ENCODE results near the gene LRRC42.
"Not testable (repeated sequence)": the region's sequence is repeated elsewhere in the genome, so short reads cannot be mapped to it uniquely, and the experiment has no call there.

LRRC42 gene

GRCh38 chr1:53968125-53968513 is 22.0 kb downstream of the LRRC42 start:
- DNase-seq = no peak
- H3K27me3 Mint-ChIP-seq = no peaks in the 10 kb centered on the region
- no peaks in the 10 kb centered on the region for H3K9me3 Mint-ChIP-seq
- H3K4me1 Mint-ChIP-seq = no peaks in the 10 kb centered on the region
- H3K36me3 Mint-ChIP-seq (ENCODE audit: low read depth) = peaks cover 39% of the 10 kb centered on the region
- no peak overlapping the region for H3K27ac Mint-ChIP-seq
- H3K4me3 Mint-ChIP-seq = no peak overlapping the region
- ATAC-seq = no peak

- H3K4me3 Mint-ChIP-seq, H3K9me3 Mint-ChIP-seq, DNase-seq, H3K27ac Mint-ChIP-seq, H3K27me3 Mint-ChIP-seq, ATAC-seq, H3K4me1 Mint-ChIP-seq: not testable (repeated sequence)
- H3K36me3 Mint-ChIP-seq (ENCODE audit: low read depth) = peaks cover 35% of the 10 kb centered on the region
These were observed 23.2 kb downstream of the LRRC42 start for GRCh38 chr1:53969323-53969722.

GRCh38 chr1:53971718-53972117 is 25.6 kb downstream of the LRRC42 start:
- Mint-ChIP-seq H3K27me3 (no peaks in the 10 kb centered on the region), H3K4me1 (no peaks in the 10 kb centered on the region), H3K27ac (no peak overlapping the region), H3K9me3 (no peaks in the 10 kb centered on the region), H3K4me3 (no peak overlapping the region), H3K36me3 (ENCODE audit: low read depth) (peaks cover 29% of the 10 kb centered on the region)
- DNase-seq (no peak), ATAC-seq (no peak)

- peaks cover 2% of the 10 kb centered on the region for H3K27me3 Mint-ChIP-seq
- H3K27ac Mint-ChIP-seq = no peak overlapping the region
- no peak for DNase-seq
These were observed 29.7 kb downstream of the LRRC42 start for GRCh38 chr1:53975861-53976260.

GRCh38 chr1:53979712-53980450 is 33.7 kb downstream of the LRRC42 start:
- Mint-ChIP-seq H3K27ac (no peak overlapping the region), H3K4me1 (no peaks in the 10 kb centered on the region), H3K4me3 (no peak overlapping the region), H3K27me3 (peaks cover 7% of the 10 kb centered on the region), H3K9me3 (no peaks in the 10 kb centered on the region), H3K36me3 (ENCODE audit: low read depth) (peaks cover 1% of the 10 kb centered on the region)
- ATAC-seq (no peak), DNase-seq (no peak)

More at GRCh38 chr1:53975861-53976260, 29.7 kb downstream of the LRRC42 start:
- H3K36me3 Mint-ChIP-seq (ENCODE audit: low read depth) = peaks cover 10% of the 10 kb centered on the region
- no peaks in the 10 kb centered on the region for H3K9me3 Mint-ChIP-seq
- no peak overlapping the region for H3K4me3 Mint-ChIP-seq
- no peak for ATAC-seq
- H3K4me1 Mint-ChIP-seq = no peaks in the 10 kb centered on the region

GRCh38 chr1:53981220-53981619 is 35.1 kb downstream of the LRRC42 start:
- DNase-seq (no peak), ATAC-seq (no peak)
- Mint-ChIP-seq H3K36me3 (ENCODE audit: low read depth) (no peaks in the 10 kb centered on the region), H3K27ac (no peak overlapping the region), H3K4me3 (no peak overlapping the region), H3K4me1 (peaks cover 2% of the 10 kb centered on the region), H3K27me3 (peaks cover 7% of the 10 kb centered on the region), H3K9me3 (no peaks in the 10 kb centered on the region)

- Mint-ChIP-seq H3K27me3 (peaks cover 7% of the 10 kb centered on the region), H3K36me3 (ENCODE audit: low read depth) (no peaks in the 10 kb centered on the region), H3K27ac (no peak overlapping the region), H3K9me3 (no peaks in the 10 kb centered on the region), H3K4me1 (peaks cover 10% of the 10 kb centered on the region), H3K4me3 (no peak overlapping the region)
- DNase-seq (no peak), ATAC-seq (no peak)
These were observed 36.0 kb downstream of the LRRC42 start for GRCh38 chr1:53982034-53982762.

GRCh38 chr1:53982763-53983104 is 36.6 kb downstream of the LRRC42 start:
- no peaks in the 10 kb centered on the region for H3K36me3 Mint-ChIP-seq (ENCODE audit: low read depth)
- H3K27me3 Mint-ChIP-seq = peaks cover 7% of the 10 kb centered on the region
- H3K4me3 Mint-ChIP-seq = no peak overlapping the region
- DNase-seq (no peak), ATAC-seq (no peak)
- no peaks in the 10 kb centered on the region for H3K9me3 Mint-ChIP-seq
- H3K27ac Mint-ChIP-seq = no peak overlapping the region
- peaks cover 11% of the 10 kb centered on the region for H3K4me1 Mint-ChIP-seq

GRCh38 chr1:53984726-53985125 is 38.6 kb downstream of the LRRC42 start:
- H3K4me3 Mint-ChIP-seq = no peak overlapping the region
- ATAC-seq = no peak
- H3K27ac Mint-ChIP-seq = no peak overlapping the region
- H3K36me3 Mint-ChIP-seq (ENCODE audit: low read depth) = no peaks in the 10 kb centered on the region
- peaks cover 15% of the 10 kb centered on the region for H3K4me1 Mint-ChIP-seq
- peaks cover 6% of the 10 kb centered on the region for H3K27me3 Mint-ChIP-seq
- no peak for DNase-seq
- H3K9me3 Mint-ChIP-seq = no peaks in the 10 kb centered on the region

- Mint-ChIP-seq H3K4me3 (no peak overlapping the region), H3K27me3 (peaks cover 5% of the 10 kb centered on the region), H3K36me3 (ENCODE audit: low read depth) (no peaks in the 10 kb centered on the region), H3K9me3 (no peaks in the 10 kb centered on the region), H3K27ac (peak overlapping the region; percentile 57), H3K4me1 (peaks cover 15% of the 10 kb centered on the region)
- DNase-seq = no peak
- ATAC-seq = no peak
These were observed 40.3 kb downstream of the LRRC42 start for GRCh38 chr1:53986458-53986857.

- no peaks in the 10 kb centered on the region for H3K36me3 Mint-ChIP-seq (ENCODE audit: low read depth)
- ATAC-seq (peak; percentile 65), DNase-seq (no peak)
- H3K27me3 Mint-ChIP-seq = no peaks in the 10 kb centered on the region
- no peak overlapping the region for H3K4me3 Mint-ChIP-seq
- peaks cover 15% of the 10 kb centered on the region for H3K4me1 Mint-ChIP-seq
- no peaks in the 10 kb centered on the region for H3K9me3 Mint-ChIP-seq
- H3K27ac Mint-ChIP-seq = no peak overlapping the region
These were observed 41.7 kb downstream of the LRRC42 start for GRCh38 chr1:53987880-53988279.

GRCh38 chr1:53992085-53992874 is 46.1 kb downstream of the LRRC42 start:
- Mint-ChIP-seq H3K9me3 (no peaks in the 10 kb centered on the region), H3K27me3 (no peaks in the 10 kb centered on the region), H3K4me1 (peaks cover 5% of the 10 kb centered on the region), H3K27ac (no peak overlapping the region), H3K4me3 (no peak overlapping the region), H3K36me3 (ENCODE audit: low read depth) (no peaks in the 10 kb centered on the region)
- no peak for DNase-seq
- no peak for ATAC-seq

- H3K4me1 Mint-ChIP-seq; ATAC-seq; H3K27me3 Mint-ChIP-seq; H3K36me3 Mint-ChIP-seq (ENCODE audit: low read depth); H3K27ac Mint-ChIP-seq; H3K9me3 Mint-ChIP-seq; H3K4me3 Mint-ChIP-seq; DNase-seq: not testable (repeated sequence)
These were observed 48.4 kb downstream of the LRRC42 start for GRCh38 chr1:53994516-53994915.

GRCh38 chr1:53995683-53996082 is 49.5 kb downstream of the LRRC42 start:
- Mint-ChIP-seq H3K27me3 (no peaks in the 10 kb centered on the region), H3K4me1 (no peaks in the 10 kb centered on the region), H3K9me3 (no peaks in the 10 kb centered on the region), H3K27ac (no peak overlapping the region), H3K4me3 (no peak overlapping the region), H3K36me3 (ENCODE audit: low read depth) (no peaks in the 10 kb centered on the region)
- ATAC-seq (no peak), DNase-seq (no peak)

GRCh38 chr1:53998223-53998622 is 52.1 kb downstream of the LRRC42 start:
- no peaks in the 10 kb centered on the region for H3K36me3 Mint-ChIP-seq (ENCODE audit: low read depth)
- no peak for DNase-seq
- H3K9me3 Mint-ChIP-seq = no peaks in the 10 kb centered on the region
- no peaks in the 10 kb centered on the region for H3K27me3 Mint-ChIP-seq
- no peak overlapping the region for H3K27ac Mint-ChIP-seq
- H3K4me3 Mint-ChIP-seq = no peak overlapping the region
- no peaks in the 10 kb centered on the region for H3K4me1 Mint-ChIP-seq
- ATAC-seq = no peak

All from activated naive CD8-positive, alpha-beta T cell treated with anti-CD3 and anti-CD28 coated beads, Interleukin-2, amount 50 U/mL, for 24 hours (primary cell).